GM18498 (cell line): ENCODE results near the gene ABLIM3.

Source experiments
- ATAC-seq: cut with Tn5 transposase; IDR thresholded peaks from one replicate; pipeline ENCODE4 v1.9.1; 2021; ENCODE audit warnings: mild to moderate bottlenecking, moderate library complexity; ENCODE audit not compliant: unreplicated experiment

The ABLIM3 gene

GRCh38 chr5:149274939-149275338 lies 133.6 kb downstream of the ABLIM3 start:
- ATAC-seq: no peak

DNA sequence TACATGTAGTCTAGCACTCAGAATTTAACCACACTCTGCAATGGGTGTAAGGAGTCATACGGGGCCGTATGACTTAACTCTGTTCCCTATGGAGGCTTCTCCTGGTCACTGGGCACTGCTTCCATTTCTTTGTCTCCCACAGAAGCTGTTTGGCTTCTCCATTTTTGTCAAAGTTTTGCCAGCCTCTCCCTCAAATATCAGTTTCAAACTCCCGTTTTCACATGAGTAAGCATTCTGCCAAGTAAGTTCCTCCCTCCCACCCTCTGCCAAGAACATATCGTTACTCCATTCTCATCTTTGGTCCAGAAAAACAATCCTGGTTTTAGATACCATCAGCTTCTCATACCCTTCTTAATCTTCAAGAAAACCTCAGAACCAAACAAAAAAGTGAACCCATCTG lies 136.5 kb downstream of the ABLIM3 start:
- ATAC-seq: no peak

DNA sequence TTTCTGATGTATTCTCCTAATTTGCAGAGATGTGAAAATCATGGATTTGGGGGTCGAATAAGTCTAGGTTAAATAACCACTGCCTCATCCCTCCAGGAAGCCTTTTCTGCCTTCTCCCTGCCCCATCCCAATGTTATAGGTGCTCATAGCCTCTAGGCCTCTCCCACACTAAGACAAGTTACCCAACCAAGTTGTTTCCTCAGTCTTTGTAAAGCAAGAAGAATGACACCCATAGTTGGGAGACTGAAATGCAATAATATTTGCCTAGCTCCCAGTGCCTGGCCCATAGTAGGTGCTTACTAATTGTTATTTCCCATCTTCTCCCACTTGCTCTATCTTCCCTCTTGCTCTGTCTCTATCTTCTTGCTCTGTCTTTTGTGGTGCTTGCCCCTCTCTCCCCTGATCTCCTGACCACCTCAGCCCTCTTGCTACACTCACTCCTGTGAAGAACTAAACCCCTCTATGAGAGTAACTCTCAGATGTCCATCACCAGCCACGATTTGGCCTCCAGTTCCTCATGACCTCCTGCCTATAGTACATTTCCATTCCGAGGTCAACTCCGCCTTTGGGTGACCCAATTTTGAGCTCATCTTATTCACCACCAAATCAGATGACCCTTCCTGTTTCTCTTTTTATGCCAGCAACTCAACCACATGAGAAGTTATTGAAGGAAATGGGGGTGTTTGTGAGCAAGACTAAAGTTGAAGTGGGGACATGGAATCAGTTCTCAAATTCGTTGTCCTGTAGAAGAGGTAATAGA lies 137.3 kb downstream of the ABLIM3 start:
- ATAC-seq: no peak

- ATAC-seq: no peak
Measured at GRCh38 chr5:149279661-149280060, 138.4 kb downstream of the ABLIM3 start.

DNA sequence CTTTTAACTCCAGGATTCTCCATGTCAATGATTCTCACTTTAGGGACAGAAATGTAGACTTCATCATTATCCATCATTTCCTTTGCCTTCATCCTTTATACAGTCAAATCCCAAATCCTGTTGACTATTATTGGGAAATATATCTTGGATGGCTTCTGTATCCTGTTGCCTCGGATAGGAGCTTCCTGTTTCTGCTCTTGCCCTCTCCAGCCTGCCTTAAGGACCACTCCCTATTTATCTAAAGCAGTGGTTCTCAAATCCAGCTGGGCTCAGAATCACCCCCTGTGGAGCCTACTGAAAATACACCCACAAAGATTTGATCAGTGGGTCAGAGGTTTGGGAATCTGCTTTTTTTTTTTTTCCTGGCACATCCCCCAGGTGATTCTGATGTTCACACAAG lies 138.8 kb downstream of the ABLIM3 start:
- ATAC-seq: no peak

DNA sequence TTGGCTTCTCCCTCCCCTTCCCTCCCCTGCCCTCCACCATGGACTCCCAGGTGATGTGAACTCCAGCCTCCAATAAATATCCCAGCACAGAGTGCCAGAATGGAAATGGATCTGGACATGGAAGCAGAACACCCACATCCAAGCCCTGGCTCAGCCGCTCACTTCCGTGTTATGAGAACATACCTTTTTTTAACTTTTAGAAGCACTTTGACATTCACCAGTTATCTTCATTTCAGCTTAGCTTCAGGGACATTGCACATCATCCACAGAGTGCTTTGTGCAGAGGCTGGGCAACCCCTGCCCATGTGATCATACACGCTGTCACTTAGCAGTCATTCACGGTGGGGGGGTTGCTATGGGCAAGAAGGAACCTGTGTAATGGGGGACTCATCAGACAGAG lies 139.5 kb downstream of the ABLIM3 start:
- ATAC-seq: no peak

- ATAC-seq: no peak
Measured at GRCh38 chr5:149282027-149282965, 141.0 kb downstream of the ABLIM3 start.

- no peak for ATAC-seq
Measured at GRCh38 chr5:149282966-149283332, 141.7 kb downstream of the ABLIM3 start.

DNA sequence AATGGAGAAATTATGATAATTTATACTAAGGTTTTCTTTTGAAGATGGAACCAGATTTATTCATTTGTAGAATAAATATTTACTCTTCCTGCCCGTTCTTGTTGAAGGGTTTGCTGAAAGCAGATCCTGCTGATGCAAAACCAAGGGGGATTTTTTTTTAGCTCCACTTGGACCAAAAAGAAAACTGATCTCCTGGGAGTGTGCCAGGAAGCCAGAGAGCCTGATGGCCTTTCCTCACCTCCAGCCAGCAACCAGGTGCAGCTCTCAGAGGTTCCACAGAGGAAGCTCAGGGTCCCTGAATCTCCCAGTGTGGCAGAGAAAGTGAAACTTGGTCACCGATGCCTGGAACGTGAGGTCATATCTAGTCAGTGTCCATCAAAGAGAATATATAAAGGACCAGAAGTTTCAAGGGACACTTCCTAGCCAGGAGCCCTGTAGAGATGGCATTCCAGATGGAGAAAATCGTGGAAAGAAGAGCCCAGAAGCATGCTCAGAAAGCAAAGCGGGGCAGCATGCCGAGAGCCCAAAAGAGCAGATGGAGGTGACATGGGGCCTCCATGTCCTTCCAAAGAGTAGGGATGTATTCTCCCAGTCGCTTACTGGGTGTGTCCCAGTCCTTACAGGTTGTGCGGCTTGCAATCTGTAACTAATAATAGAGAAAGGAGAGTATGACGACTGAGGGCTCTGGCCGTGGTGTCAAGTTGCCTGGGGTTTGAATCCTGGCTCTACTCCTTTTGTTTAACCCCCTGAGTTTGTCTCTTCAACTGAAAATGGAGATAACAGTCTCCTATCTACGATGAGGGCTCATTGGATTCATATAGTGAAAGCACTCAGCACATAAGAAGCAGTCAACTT lies 142.6 kb downstream of the ABLIM3 start:
- ATAC-seq: no peak

DNA sequence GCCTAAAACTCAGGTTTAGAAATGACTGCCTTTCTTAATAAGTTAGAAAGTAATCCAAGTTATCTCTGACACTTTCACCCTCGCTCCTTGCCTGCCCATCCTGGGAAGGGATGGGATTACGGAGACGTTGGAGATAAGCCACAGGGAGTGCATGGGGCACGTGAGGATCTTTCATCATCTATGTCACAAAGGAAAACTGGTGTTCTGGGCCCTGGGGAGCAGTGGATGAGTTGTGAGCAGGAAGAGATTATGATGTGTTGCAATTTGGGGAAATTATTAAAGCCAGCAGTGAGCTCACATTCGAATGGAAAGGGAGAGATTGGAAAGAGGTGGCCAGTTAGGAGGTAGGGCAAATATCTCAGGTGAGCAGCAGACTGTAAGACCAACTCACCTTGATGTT lies 143.2 kb downstream of the ABLIM3 start:
- ATAC-seq: no peak

- no peak for ATAC-seq
Measured at GRCh38 chr5:149285153-149285552, 143.9 kb downstream of the ABLIM3 start.

DNA sequence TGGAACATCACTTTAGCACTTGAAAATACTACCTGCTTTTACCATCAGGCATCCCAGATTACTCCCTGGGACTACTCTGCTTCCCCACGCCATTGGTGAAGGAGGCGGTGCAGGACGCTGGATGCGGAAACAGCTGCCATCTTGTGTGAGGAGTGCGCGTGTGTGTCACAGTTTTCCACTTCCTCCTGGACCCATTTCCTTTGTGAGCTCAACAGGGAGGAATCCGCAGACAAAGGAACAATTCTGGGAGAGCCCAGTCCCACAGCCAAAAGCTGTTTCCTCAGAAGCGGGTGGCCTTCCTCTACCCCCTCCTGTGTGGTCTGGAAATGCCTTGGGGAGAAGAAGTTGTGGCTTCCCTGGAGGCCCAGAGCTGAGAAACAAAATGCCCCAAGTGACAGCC lies 147.1 kb downstream of the ABLIM3 start:
- ATAC-seq: no peak

GRCh38 chr5:149289301-149289700 lies 148.0 kb downstream of the ABLIM3 start:
- no peak for ATAC-seq

DNA sequence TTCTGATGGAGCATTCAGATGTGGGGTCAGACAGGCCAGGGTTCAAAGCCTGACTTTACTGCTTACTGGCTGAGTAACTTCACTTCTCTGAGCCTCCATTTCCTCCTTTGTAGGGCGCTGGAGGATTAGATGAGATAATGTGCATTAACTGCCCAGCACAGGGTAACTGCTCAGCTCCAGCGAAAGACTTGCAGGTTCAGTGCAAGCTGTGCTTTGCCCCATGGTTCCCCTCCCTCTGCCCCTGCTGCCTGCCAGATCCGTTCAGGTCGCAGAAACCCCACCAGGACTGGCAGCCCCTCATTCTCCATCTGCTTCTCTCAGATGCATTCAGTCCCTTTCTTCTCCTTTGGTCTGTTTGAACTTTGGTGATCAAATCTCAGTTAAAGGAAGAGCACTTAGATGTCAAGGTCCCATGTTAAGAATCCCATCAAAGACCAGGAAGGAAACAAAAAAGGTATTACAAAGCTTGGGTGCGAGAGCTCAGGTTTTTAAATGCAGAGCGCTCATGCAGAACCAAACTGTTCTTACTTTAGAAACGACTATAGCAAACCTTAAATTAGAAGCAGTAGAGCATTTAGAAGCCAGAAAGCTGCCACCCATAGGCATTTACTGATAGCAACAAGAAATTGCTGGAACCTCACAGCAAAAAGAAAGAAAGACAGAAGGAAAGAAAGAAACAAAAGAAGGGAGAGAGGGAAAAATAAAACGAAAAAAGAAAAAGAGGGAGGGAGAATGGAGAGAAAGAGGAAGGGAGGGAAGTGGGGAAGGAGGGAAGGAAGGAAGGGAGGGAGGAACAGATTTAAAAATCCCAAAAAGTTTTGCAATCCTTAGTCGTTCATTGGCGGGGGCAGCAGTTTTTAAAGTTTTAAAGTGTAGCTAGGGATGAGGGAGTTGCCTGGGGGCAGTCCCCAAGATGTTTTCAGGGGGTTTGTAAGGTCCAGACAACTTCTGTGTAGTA lies 153.9 kb downstream of the ABLIM3 start:
- ATAC-seq: no peak

DNA sequence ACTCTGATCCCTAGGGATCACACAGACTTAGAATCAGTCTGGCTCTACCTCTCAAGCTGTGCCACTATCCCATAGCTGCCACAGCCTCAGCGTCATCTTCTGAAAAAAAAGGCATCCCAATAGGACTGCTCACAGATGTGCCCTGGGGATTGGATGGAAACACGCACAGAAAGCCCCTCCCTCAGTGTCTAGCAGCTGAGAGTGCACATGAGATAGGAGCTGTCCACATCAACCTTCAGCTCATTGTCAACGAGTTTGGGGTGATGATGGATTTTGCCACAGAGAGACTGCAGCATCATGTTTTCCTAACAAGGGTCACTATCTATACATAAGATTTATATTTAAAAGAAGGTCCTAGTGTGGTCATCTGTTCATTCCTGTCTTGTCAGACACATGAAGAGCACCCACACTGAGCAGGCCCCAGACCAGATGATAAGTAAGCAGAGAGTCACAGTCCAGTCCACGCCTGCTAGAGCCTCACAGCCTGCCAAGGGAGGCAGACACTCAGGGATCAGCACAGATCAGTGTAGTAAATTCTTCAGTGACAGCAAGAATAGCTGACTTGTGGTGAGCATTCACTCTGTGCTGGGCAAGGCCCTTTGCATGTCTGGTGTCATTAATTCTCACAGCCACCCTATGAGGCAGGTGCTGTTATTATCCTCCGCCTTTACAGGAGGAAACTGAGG lies 156.2 kb downstream of the ABLIM3 start:
- no peak for ATAC-seq

DNA sequence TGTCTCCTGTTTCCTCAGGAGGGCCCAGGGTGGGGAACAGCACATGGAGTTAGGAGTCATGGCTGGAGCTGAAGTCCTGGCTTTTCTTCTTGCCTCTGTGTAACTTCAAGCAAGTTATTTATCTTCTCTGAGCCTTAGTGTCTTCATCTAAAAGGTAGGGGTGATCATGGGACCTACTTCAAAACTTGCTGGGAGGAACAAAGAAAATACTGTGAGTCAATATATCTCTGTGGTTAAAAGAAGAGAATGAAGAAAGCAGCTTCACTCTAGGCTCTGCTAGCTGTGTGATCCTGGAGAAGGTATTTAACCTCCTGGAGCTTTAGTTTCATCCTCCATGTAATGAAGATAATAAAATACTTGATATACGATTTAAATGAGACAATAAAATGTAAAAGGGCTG lies 156.9 kb downstream of the ABLIM3 start:
- ATAC-seq: no peak

DNA sequence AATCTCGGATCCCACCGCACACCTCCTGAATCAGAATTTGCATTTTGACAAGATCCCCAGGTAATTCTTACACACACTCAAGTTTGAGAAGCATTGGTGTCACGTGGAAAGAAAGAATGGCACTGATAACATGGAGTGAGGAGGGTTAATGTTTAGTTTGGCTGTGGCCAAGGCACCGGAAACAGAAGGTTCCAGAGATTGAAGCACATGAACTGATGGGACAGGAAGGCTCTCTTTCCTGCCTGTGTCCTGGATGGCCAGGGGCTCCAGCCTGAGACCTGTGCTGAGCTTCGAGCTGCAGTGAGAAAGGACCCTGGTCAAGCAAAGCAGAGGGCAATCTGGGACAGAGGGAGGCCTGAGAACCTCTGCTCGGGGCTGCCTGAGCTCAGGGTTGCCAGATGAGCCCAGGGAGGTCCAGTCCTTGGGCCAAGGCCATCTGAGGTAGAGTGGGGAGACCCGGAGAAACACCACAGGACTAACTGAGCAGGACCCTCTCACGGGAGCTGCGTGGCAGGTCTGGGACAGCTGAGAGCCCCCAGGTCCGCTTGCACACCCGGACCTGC lies 157.6 kb downstream of the ABLIM3 start:
- ATAC-seq: no peak

DNA sequence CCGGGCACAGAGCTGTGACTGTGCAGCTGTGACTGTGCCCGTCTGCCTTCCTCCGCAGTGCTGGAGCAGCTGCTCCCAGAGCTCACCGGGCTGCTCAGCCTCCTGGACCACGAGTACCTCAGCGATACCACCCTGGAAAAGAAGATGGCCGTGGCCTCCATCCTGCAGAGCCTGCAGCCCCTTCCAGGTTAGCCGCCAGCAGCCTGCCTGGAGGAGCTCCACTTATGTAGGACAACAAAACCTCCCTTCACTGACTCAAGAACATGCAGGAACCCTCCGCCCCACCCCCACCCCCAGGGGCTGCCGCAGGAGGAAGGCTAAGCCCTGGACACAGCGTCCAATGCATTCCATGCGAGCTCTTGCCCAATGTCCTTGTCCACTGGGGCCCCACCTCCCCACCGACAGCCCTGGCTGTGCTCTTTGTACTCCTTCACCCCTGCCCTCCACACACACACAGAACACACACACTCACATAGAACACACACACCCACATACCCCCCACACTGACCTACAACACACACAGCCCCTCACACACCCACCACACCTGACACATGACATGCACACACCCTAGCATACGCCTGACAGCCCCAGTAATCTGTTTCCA lies 158.3 kb downstream of the ABLIM3 start:
- no peak for ATAC-seq

GRCh38 chr5:149300441-149300840 lies 159.1 kb downstream of the ABLIM3 start:
- ATAC-seq: no peak
